A549 (cell line): Measurements from ENCODE around the gene ABCA7.

Experiments used
- CTCF ChIP-seq: fragments of >200 bp; sonication (Bioruptor Twin); formaldehyde crosslinking; IDR thresholded peaks from 3 replicates; pipeline ENCODE4 v1.5.1; 2016
- HDAC2 ChIP-seq: fragments of 200-600 bp; sonication (generic); IDR thresholded peaks from 2 replicates; pipeline ENCODE4 v1.6.1; 2016
- NR3C1 ChIP-seq: fragments of >200 bp; sonication (Bioruptor Twin); formaldehyde crosslinking; IDR thresholded peaks from 3 replicates; pipeline ENCODE4 v1.6.1; 2017
- POLR2A ChIP-seq: IDR thresholded peaks from 2 replicates; pipeline ENCODE4 v1.6.1; 2012; ENCODE audit warnings: mild to moderate bottlenecking, low read length
- RAD21 ChIP-seq, 2 experiments: fragments of >200 bp in 1 of 2; sonication (Bioruptor Twin) in 1 of 2; formaldehyde crosslinking in 1 of 2; IDR thresholded peaks in 1 of 2; conservative IDR thresholded peaks in 1 of 2; 2 replicates in 1 of 2; 3 replicates in 1 of 2; pipeline ENCODE4 v1.6.1; 2012 to 2018; ENCODE audit warnings: inconsistent platforms in 1 of 2
- SMC3 ChIP-seq: fragments of >200 bp; sonication (Bioruptor Twin); formaldehyde crosslinking; IDR thresholded peaks from 3 replicates; pipeline ENCODE4 v1.6.1; 2018; ENCODE audit warnings: inconsistent platforms

GRCh38 chr19:1066748-1067340 lies 26.9 kb downstream of the ABCA7 start, which contains the start of gene ARHGAP45:
- TF ChIP-seq CTCF (no peak), RAD21 (conservative IDR thresholded peaks at IDR 0.05 in 1 of 2, IDR thresholded peaks at IDR 0.05 in 1 of 2) (no peak), POLR2A (no peak), SMC3 (no peak), NR3C1 (no peak), HDAC2 (no peak)
